Lower leg skin (tissue), 3 donors: ENCODE results near the gene CFAP20DC.

Experiments used
- CTCF ChIP-seq, 3 donors: fragments of 450-650 bp; IDR thresholded peaks; one replicate each; pipeline ENCODE4 v1.5.1; 2016; ENCODE audit warnings: antibody characterized with exemption in 3 of 3, mild to moderate bottlenecking in 3 of 3, moderate library complexity in 2 of 3
- POLR2A ChIP-seq, 2 donors: fragments of 450-650 bp; IDR thresholded peaks; one replicate each; pipeline ENCODE4 v1.6.1; 2016 to 2017; ENCODE audit warnings: antibody characterized with exemption in 2 of 2, mild to moderate bottlenecking in 1 of 2, moderate library complexity in 1 of 2

- TF ChIP-seq CTCF (IDR thresholded peaks at IDR 0.05) (no peak), POLR2A (IDR thresholded peaks at IDR 0.05) (no peak)
Observed at GRCh38 chr3:58857402-58857801, 192.4 kb downstream of the CFAP20DC start.
